H9 (cell line): ENCODE measurements around the gene ZDHHC1. TPM values are rescaled to one million over a fixed set of nuclear protein-coding genes. Genes with fewer than 3 reads are reported as not detected.

Source experiments
- DNase-seq: peaks from one replicate; pipeline ENCODE4 v3.0.0-alpha.2; 2017
- H2AFZ ChIP-seq: one replicate; pipeline ENCODE4 v1.6.1; 2013; ENCODE audit warnings: mild to moderate bottlenecking, low read length, control low read depth, moderate library complexity
- H2AK5ac ChIP-seq: 2 replicates; pipeline ENCODE4 v1.6.1; 2013; ENCODE audit warnings: low read length, control low read depth, mixed read lengths; ENCODE audit not compliant: insufficient read length
- H2BK120ac ChIP-seq: one replicate; pipeline ENCODE4 v1.6.1; 2013; ENCODE audit warnings: low read depth, mild to moderate bottlenecking, low read length, control low read depth, inconsistent platforms; ENCODE audit not compliant: poor library complexity, severe bottlenecking
- H2BK12ac ChIP-seq: 2 replicates; pipeline ENCODE4 v1.6.1; 2013; ENCODE audit warnings: low read length, control low read depth, mixed read lengths, low read depth; ENCODE audit not compliant: insufficient read length
- H2BK15ac ChIP-seq: 2 replicates; pipeline ENCODE4 v1.6.1; 2013; ENCODE audit warnings: low read depth, low read length, control low read depth
- H2BK20ac ChIP-seq: one replicate; pipeline ENCODE4 v1.6.1; 2013; ENCODE audit warnings: low read depth, mild to moderate bottlenecking, low read length, control low read depth, inconsistent platforms; ENCODE audit not compliant: poor library complexity, severe bottlenecking
- H2BK5ac ChIP-seq: 2 replicates; pipeline ENCODE4 v1.6.1; 2013; ENCODE audit warnings: low read length, control low read depth, mixed read lengths; ENCODE audit not compliant: insufficient read length
- H3K14ac ChIP-seq: 2 replicates; pipeline ENCODE4 v1.6.1; 2013; ENCODE audit warnings: low read length, control low read depth; ENCODE audit not compliant: insufficient read depth
- H3K18ac ChIP-seq: 2 replicates; pipeline ENCODE4 v1.6.1; 2013; ENCODE audit warnings: low read depth, mild to moderate bottlenecking, mixed read lengths, low read length, control low read depth; ENCODE audit not compliant: insufficient read length
- H3K23ac ChIP-seq: 2 replicates; pipeline ENCODE4 v1.6.1; 2013; ENCODE audit warnings: low read length, control low read depth, mixed read lengths, low read depth; ENCODE audit not compliant: insufficient read length
- H3K23me2 ChIP-seq: 2 replicates; pipeline ENCODE4 v1.6.1; 2013; ENCODE audit warnings: low read depth, mild to moderate bottlenecking, mixed read lengths, low read length, control low read depth; ENCODE audit not compliant: insufficient read length, poor library complexity, severe bottlenecking
- H3K27ac ChIP-seq: 2 replicates; pipeline ENCODE4 v1.5.1; 2013; ENCODE audit warnings: low read length, control low read depth, mixed read lengths, low read depth; ENCODE audit not compliant: insufficient read length
- H3K27me3 ChIP-seq: 2 replicates; pipeline ENCODE4 v1.6.1; 2013; ENCODE audit warnings: low read length, control low read depth, inconsistent platforms; ENCODE audit not compliant: insufficient read depth
- H3K4ac ChIP-seq: 2 replicates; pipeline ENCODE4 v1.6.1; 2013; ENCODE audit warnings: low read depth, mild to moderate bottlenecking, control low read depth, inconsistent platforms, low read length, moderate library complexity
- H3K4me1 ChIP-seq: 2 replicates; pipeline ENCODE4 v1.6.1; 2013; ENCODE audit warnings: low read length, control low read depth, inconsistent platforms; ENCODE audit not compliant: insufficient read depth
- H3K4me2 ChIP-seq: 2 replicates; pipeline ENCODE4 v1.6.1; 2013; ENCODE audit warnings: low read length, control low read depth, mixed read lengths; ENCODE audit not compliant: insufficient read length, insufficient read depth
- H3K56ac ChIP-seq: 2 replicates; pipeline ENCODE4 v1.6.1; 2013; ENCODE audit warnings: low read depth, mild to moderate bottlenecking, mixed read lengths, low read length, control low read depth; ENCODE audit not compliant: insufficient read length
- H3K79me1 ChIP-seq: 2 replicates; pipeline ENCODE4 v1.6.1; 2013; ENCODE audit warnings: low read depth, mild to moderate bottlenecking, moderate library complexity, low read length, control low read depth, inconsistent platforms; ENCODE audit not compliant: insufficient read depth, poor library complexity, severe bottlenecking
- H3K79me2 ChIP-seq: 2 replicates; pipeline ENCODE4 v1.6.1; 2013; ENCODE audit warnings: low read length, control low read depth, inconsistent platforms; ENCODE audit not compliant: insufficient read depth
- H3K9ac ChIP-seq: 2 replicates; pipeline ENCODE4 v1.6.1; 2013; ENCODE audit warnings: low read length, control low read depth, mixed read lengths; ENCODE audit not compliant: insufficient read length; ENCODE audit errors: extremely low read depth
- H3K9me3 ChIP-seq: one replicate; pipeline ENCODE4 v1.6.1; 2013; ENCODE audit warnings: low read depth, low read length, inconsistent platforms; ENCODE audit not compliant: control insufficient read depth
- H3T11ph ChIP-seq: one replicate; pipeline ENCODE4 v1.6.1; 2013; ENCODE audit warnings: mild to moderate bottlenecking, low read length, control low read depth, inconsistent platforms
- H4K20me1 ChIP-seq: one replicate; pipeline ENCODE4 v1.6.1; 2013; ENCODE audit not compliant: control insufficient read depth, insufficient read length, insufficient read depth
- H4K5ac ChIP-seq: 2 replicates; pipeline ENCODE4 v1.6.1; 2013; ENCODE audit warnings: low read depth, mild to moderate bottlenecking, mixed read lengths, low read length, control low read depth; ENCODE audit not compliant: insufficient read length
- H4K8ac ChIP-seq: replicated peaks from 2 replicates; pipeline ENCODE4 v1.6.1; 2013; ENCODE audit warnings: low read length, control low read depth, mixed read lengths, low read depth; ENCODE audit not compliant: insufficient read length
- H4K91ac ChIP-seq: 2 replicates; pipeline ENCODE4 v1.6.1; 2013; ENCODE audit warnings: low read depth, mild to moderate bottlenecking, moderate library complexity, mixed read lengths, low read length, control low read depth; ENCODE audit not compliant: insufficient read length
- H3K27ac Mint-ChIP-seq, 3 experiments: 2 replicates in 2 of 3; 3 replicates in 1 of 3; pipeline ENCODE4 v1.8.0; 2020 to 2021; ENCODE audit warnings: mixed read lengths in 3 of 3, mild to moderate bottlenecking in 1 of 3, moderate library complexity in 1 of 3
- H3K27me3 Mint-ChIP-seq: 2 replicates; pipeline ENCODE4 v1.8.0; 2021; ENCODE audit warnings: low read depth, mild to moderate bottlenecking, moderate library complexity, mixed read lengths
- H3K36me3 Mint-ChIP-seq, 3 experiments: 2 replicates in 2 of 3; 3 replicates in 1 of 3; pipeline ENCODE4 v1.8.0; 2020 to 2021; ENCODE audit warnings: low read depth in 3 of 3, mixed read lengths in 3 of 3; ENCODE audit not compliant: insufficient read depth in 1 of 3
- H3K4me1 Mint-ChIP-seq, 2 experiments: 2 replicates each; pipeline ENCODE4 v1.8.0; 2020; ENCODE audit warnings: mixed read lengths in 2 of 2
- H3K4me3 Mint-ChIP-seq, 2 experiments: 2 replicates in 1 of 2; 3 replicates in 1 of 2; pipeline ENCODE4 v1.8.0; 2020 to 2021; ENCODE audit warnings: mild to moderate bottlenecking in 2 of 2, mixed read lengths in 2 of 2, moderate library complexity in 1 of 2
- H3K9me3 Mint-ChIP-seq, 2 experiments: 2 replicates in 1 of 2; 3 replicates in 1 of 2; pipeline ENCODE4 v1.8.0; 2020; ENCODE audit warnings: mild to moderate bottlenecking in 2 of 2, mixed read lengths in 2 of 2, moderate library complexity in 1 of 2
- WGBS: extraction: QIAGEN DNeasy Blood & Tissue Kit; methylation state at CpG from one replicate; pipeline ENCODE4 v1.1.7; 2013; ENCODE audit warnings: missing lambda C conversion rate, low lambda C conversion rate, mixed read lengths; ENCODE audit not compliant: insufficient read length; ENCODE audit errors: extremely low coverage; 5-methylcytosine and 5-hydroxymethylcytosine counted together
- total RNA-seq: library from RNA; stranded (reverse); gene quantifications from 2 replicates; pipeline ENCODE4 v1.2.1, GENCODE V29; 2021
- TF ChIP-seq, protein P1 (sequence below): fragments of 200-600 bp; sonication (generic); conservative IDR thresholded peaks from 3 replicates; pipeline ENCODE4 v1.8.0; 2021; ENCODE audit warnings: antibody characterized with exemption, mild to moderate bottlenecking

Gene ZDHHC1
- total RNA-seq, 1 experiment from 2014 or later = 3.7 TPM

DNA sequence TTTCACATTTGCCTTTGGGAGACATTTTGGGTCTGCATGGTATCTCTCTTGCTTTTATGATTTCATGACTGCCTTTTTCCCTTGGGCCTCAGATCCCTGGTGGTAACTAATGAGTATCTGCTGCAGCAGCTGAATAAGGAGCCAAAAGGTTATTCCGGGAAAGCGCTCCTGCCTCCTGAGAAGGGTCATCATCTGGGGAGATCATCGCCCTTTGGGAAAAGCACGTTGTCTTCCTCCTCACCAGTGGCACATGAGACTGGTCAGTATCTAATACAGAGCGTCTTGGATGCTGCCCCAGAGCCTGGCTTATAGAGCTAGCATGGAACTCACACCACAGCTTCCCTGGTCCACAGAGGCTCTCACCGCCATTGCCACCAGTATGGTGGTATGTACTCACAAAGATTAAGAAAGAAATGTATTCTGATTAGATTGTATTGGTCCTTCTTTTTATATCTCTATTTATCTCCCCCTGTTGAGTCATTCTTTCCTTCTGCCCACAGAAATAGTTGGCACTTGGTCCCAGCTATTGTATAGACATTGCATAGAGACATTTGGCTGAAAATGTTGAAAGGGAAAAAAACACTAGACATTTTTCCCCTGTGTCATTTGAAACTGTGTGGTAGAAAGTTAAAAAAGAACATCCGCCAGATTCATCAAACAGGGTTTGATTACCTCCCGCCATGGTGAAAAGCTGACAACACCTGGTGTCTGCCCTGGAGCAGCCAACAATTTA is 31.3 kb downstream of the ZDHHC1 start:
- H3K4ac ChIP-seq = no peak overlapping the region
- H2BK15ac ChIP-seq = no peak overlapping the region
- H3K27me3 ChIP-seq = no peaks in the 10 kb centered on the region; the same call in 1 of the 2 replicates
- no peak overlapping the region for H3K56ac ChIP-seq
- H3K4me2 ChIP-seq = no peak overlapping the region
- no peak overlapping the region for H3K4me3 Mint-ChIP-seq
- WGBS = no CpG with 5 or more reads among the region's 8 CpGs
- H2BK120ac ChIP-seq = no peak overlapping the region
- no peaks in the 10 kb centered on the region for H4K20me1 ChIP-seq
- H3K23ac ChIP-seq = no peak overlapping the region
- DNase-seq = no peak
- H4K5ac ChIP-seq = no peak overlapping the region
- no peak overlapping the region for H3K14ac ChIP-seq
- no peak overlapping the region for H4K91ac ChIP-seq
- H2BK20ac ChIP-seq = no peak overlapping the region
- no peak overlapping the region for H3K18ac ChIP-seq
- H3K36me3 Mint-ChIP-seq = no peaks in the 10 kb centered on the region
- H3K27ac Mint-ChIP-seq = no peak overlapping the region
- H3K23me2 ChIP-seq = no peaks in the 10 kb centered on the region
- peaks cover 43% of the 10 kb centered on the region for H3K27me3 Mint-ChIP-seq
- no peak overlapping the region for H3K9ac ChIP-seq
- H3K79me1 ChIP-seq = no peaks in the 10 kb centered on the region
- H4K8ac ChIP-seq = no peak overlapping the region
- no peak overlapping the region for H3T11ph ChIP-seq
- H2BK5ac ChIP-seq = no peak overlapping the region
- no peaks in the 10 kb centered on the region for H3K9me3 ChIP-seq
- peaks cover 4% of the 10 kb centered on the region; the same call in 1 of the 2 replicates for H3K4me1 ChIP-seq
- no peak overlapping the region for H2AFZ ChIP-seq
- TF ChIP-seq, protein P1, sequence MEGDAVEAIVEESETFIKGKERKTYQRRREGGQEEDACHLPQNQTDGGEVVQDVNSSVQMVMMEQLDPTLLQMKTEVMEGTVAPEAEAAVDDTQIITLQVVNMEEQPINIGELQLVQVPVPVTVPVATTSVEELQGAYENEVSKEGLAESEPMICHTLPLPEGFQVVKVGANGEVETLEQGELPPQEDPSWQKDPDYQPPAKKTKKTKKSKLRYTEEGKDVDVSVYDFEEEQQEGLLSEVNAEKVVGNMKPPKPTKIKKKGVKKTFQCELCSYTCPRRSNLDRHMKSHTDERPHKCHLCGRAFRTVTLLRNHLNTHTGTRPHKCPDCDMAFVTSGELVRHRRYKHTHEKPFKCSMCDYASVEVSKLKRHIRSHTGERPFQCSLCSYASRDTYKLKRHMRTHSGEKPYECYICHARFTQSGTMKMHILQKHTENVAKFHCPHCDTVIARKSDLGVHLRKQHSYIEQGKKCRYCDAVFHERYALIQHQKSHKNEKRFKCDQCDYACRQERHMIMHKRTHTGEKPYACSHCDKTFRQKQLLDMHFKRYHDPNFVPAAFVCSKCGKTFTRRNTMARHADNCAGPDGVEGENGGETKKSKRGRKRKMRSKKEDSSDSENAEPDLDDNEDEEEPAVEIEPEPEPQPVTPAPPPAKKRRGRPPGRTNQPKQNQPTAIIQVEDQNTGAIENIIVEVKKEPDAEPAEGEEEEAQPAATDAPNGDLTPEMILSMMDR = no peak
- no peak overlapping the region for H2BK12ac ChIP-seq
- peaks cover 19 to 25% of the 10 kb centered on the region in 2 experiments for H3K4me1 Mint-ChIP-seq
- H3K9me3 Mint-ChIP-seq = no peaks in the 10 kb centered on the region
- H2AK5ac ChIP-seq = no peak overlapping the region
- no peaks in the 10 kb centered on the region for H3K79me2 ChIP-seq
- H3K27ac ChIP-seq = no peak overlapping the region
